Chondrocyte (in vitro differentiated cells): Measurements from ENCODE around the gene ZNF652. TPM values are rescaled to one million over a fixed set of nuclear protein-coding genes. Genes with fewer than 3 reads are reported as not detected.
A peak's percentile ranks its signal among the peaks of the same experiment; 100 is the strongest.

Source experiments
- DNase-seq: peaks from one replicate; pipeline ENCODE4 v3.0.0; 2021; ENCODE audit warnings: mixed read lengths, low spot score
- H3K27ac Mint-ChIP-seq: one replicate; pipeline ENCODE4 v1.8.0; 2021; ENCODE audit warnings: mild to moderate bottlenecking, moderate library complexity, mixed read lengths; ENCODE audit not compliant: unreplicated experiment
- H3K27me3 Mint-ChIP-seq: 2 replicates; pipeline ENCODE4 v1.8.0; 2021; ENCODE audit warnings: low read depth, mixed read lengths
- H3K36me3 Mint-ChIP-seq: 2 replicates; pipeline ENCODE4 v1.8.0; 2021; ENCODE audit warnings: low read depth, mixed read lengths
- H3K4me1 Mint-ChIP-seq: 2 replicates; pipeline ENCODE4 v1.8.0; 2021; ENCODE audit warnings: low read depth, mild to moderate bottlenecking, mixed read lengths
- H3K4me3 Mint-ChIP-seq: one replicate; pipeline ENCODE4 v1.8.0; 2021; ENCODE audit warnings: mild to moderate bottlenecking, moderate library complexity, mixed read lengths; ENCODE audit not compliant: unreplicated experiment
- H3K9me3 Mint-ChIP-seq: 2 replicates; pipeline ENCODE4 v1.8.0; 2021; ENCODE audit warnings: low read depth, mixed read lengths
- CTCF ChIP-seq: fragments of 200-600 bp; sonication (generic); IDR thresholded peaks from 2 replicates; pipeline ENCODE4 v1.5.0; 2021; ENCODE audit warnings: antibody characterized with exemption, mild to moderate bottlenecking, moderate library complexity
- total RNA-seq: library from RNA; stranded (reverse); gene quantifications from 3 replicates; pipeline ENCODE4 v1.2.1, GENCODE V29; 2021

Gene ZNF652
- total RNA-seq, 1 donor from 2014 or later, result 48.0 TPM

GRCh38 chr17:49383060-49383459, 21.0 kb upstream of the ZNF652 start:
- DNase-seq, result peak; percentile 44
- H3K4me3 Mint-ChIP-seq, result no peak overlapping the region
- TF ChIP-seq CTCF, result no peak
- H3K36me3 Mint-ChIP-seq, result no peaks in the 10 kb centered on the region
- H3K4me1 Mint-ChIP-seq, result no peaks in the 10 kb centered on the region
- H3K27ac Mint-ChIP-seq, result no peak overlapping the region
- H3K27me3 Mint-ChIP-seq, result peaks cover 6% of the 10 kb centered on the region
- H3K9me3 Mint-ChIP-seq, result peaks cover 10% of the 10 kb centered on the region

- H3K36me3 Mint-ChIP-seq, result no peaks in the 10 kb centered on the region
- no peak overlapping the region for H3K4me3 Mint-ChIP-seq
- DNase-seq, result peak; percentile 55
- no peak overlapping the region for H3K27ac Mint-ChIP-seq
- peaks cover 6% of the 10 kb centered on the region for H3K27me3 Mint-ChIP-seq
- no peak for TF ChIP-seq CTCF
- H3K9me3 Mint-ChIP-seq, result peaks cover 10% of the 10 kb centered on the region
- H3K4me1 Mint-ChIP-seq, result no peaks in the 10 kb centered on the region
Observed at GRCh38 chr17:49382556-49382955, 20.5 kb upstream of the ZNF652 start.

- no peak overlapping the region for H3K4me3 Mint-ChIP-seq
- no peak for DNase-seq
- no peak for TF ChIP-seq CTCF
- peaks cover 6% of the 10 kb centered on the region for H3K27me3 Mint-ChIP-seq
- H3K9me3 Mint-ChIP-seq, result peaks cover 10% of the 10 kb centered on the region
- no peak overlapping the region for H3K27ac Mint-ChIP-seq
- H3K4me1 Mint-ChIP-seq, result no peaks in the 10 kb centered on the region
- no peaks in the 10 kb centered on the region for H3K36me3 Mint-ChIP-seq
Observed at GRCh38 chr17:49381793-49382192, 19.7 kb upstream of the ZNF652 start.

- H3K36me3 Mint-ChIP-seq, result no peaks in the 10 kb centered on the region
- no peak overlapping the region for H3K4me3 Mint-ChIP-seq
- peaks cover 10% of the 10 kb centered on the region for H3K9me3 Mint-ChIP-seq
- TF ChIP-seq CTCF, result no peak
- no peak overlapping the region for H3K27ac Mint-ChIP-seq
- no peaks in the 10 kb centered on the region for H3K4me1 Mint-ChIP-seq
- peaks cover 4% of the 10 kb centered on the region for H3K27me3 Mint-ChIP-seq
- DNase-seq, result no peak
Observed at GRCh38 chr17:49381033-49381432, 19.0 kb upstream of the ZNF652 start.

- H3K4me3 Mint-ChIP-seq, result no peak overlapping the region
- peaks cover 4% of the 10 kb centered on the region for H3K27me3 Mint-ChIP-seq
- H3K9me3 Mint-ChIP-seq, result peaks cover 10% of the 10 kb centered on the region
- TF ChIP-seq CTCF, result no peak
- no peaks in the 10 kb centered on the region for H3K36me3 Mint-ChIP-seq
- DNase-seq, result peak; percentile 0
- no peaks in the 10 kb centered on the region for H3K4me1 Mint-ChIP-seq
- no peak overlapping the region for H3K27ac Mint-ChIP-seq
Observed at GRCh38 chr17:49379926-49380325, 17.9 kb upstream of the ZNF652 start.
